ENCODE results near the gene ADAM10. TPM values are rescaled to one million over a fixed set of nuclear protein-coding genes. Genes with fewer than 3 reads are reported as not detected.

ADAM10 gene
- total RNA-seq, 2 donors from 2014 or later, result 85.3 to 93.0 TPM

DNA sequence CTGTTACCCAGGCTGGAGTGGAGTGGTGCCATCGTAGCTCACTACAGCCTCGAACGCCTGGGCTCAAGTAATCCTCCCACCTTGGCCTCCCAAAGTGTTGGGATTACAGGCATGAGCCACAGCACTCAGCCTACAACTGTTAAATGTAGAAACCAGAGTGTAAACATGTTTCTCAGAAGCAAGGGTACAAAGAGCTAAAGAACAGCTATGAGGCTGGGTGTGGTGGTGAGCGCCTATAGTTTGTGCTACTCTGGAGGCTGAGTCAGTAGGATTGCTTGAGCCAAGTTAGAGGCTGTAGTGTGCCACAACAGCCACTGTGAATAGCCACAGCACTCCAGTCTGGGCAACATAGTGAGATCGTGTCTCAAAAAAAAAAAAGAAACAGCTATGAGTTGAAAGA is 16.8 kb upstream of the ADAM10 start:
- Mint-ChIP-seq H3K27me3 (no peaks in the 10 kb centered on the region), H3K27ac (no peak overlapping the region), H3K4me1 (no peaks in the 10 kb centered on the region), H3K36me3 (ENCODE audit: low read depth) (no peaks in the 10 kb centered on the region), H3K4me3 (no peak overlapping the region), H3K9me3 (peaks cover 8% of the 10 kb centered on the region)
- no peak for ATAC-seq (replicated peaks)

GRCh38 chr15:58764468-58764867 is 15.0 kb upstream of the ADAM10 start:
- Mint-ChIP-seq H3K27me3 (no peaks in the 10 kb centered on the region), H3K9me3 (peaks cover 8% of the 10 kb centered on the region), H3K4me3 (no peak overlapping the region), H3K27ac (no peak overlapping the region), H3K4me1 (no peaks in the 10 kb centered on the region), H3K36me3 (ENCODE audit: low read depth) (no peaks in the 10 kb centered on the region)
- ATAC-seq (replicated peaks), result no peak

- ATAC-seq (replicated peaks), result no peak
- Mint-ChIP-seq H3K27ac (no peak overlapping the region), H3K4me3 (no peak overlapping the region), H3K36me3 (ENCODE audit: low read depth) (no peaks in the 10 kb centered on the region), H3K4me1 (no peaks in the 10 kb centered on the region), H3K27me3 (no peaks in the 10 kb centered on the region), H3K9me3 (peaks cover 8% of the 10 kb centered on the region)
Measured at GRCh38 chr15:58762731-58763130, 13.2 kb upstream of the ADAM10 start.

DNA sequence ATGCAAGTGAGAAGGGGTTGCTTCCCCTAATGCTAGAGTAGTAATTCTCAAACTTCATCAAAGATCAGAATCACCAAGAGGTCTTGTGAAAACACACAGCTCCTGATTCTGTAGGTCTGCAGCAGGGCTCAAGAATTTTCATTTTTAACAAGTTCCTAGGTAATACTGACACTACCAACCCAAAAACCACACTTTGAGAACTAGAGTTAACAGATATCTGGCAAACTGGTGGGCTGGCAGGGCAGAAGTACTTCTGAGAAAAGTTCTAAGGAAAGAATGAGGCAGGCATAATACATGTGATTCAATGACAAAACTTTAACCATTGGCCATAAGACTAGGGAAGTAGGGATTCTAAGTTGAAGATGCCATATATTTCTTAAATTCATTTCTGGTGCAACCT is 12.8 kb upstream of the ADAM10 start:
- no peak for ATAC-seq (replicated peaks)
- Mint-ChIP-seq H3K36me3 (ENCODE audit: low read depth) (no peaks in the 10 kb centered on the region), H3K27me3 (no peaks in the 10 kb centered on the region), H3K4me1 (no peaks in the 10 kb centered on the region), H3K9me3 (peaks cover 8% of the 10 kb centered on the region), H3K27ac (no peak overlapping the region), H3K4me3 (no peak overlapping the region)

- Mint-ChIP-seq H3K9me3 (peaks cover 5% of the 10 kb centered on the region), H3K36me3 (ENCODE audit: low read depth) (no peaks in the 10 kb centered on the region), H3K27ac (no peak overlapping the region), H3K27me3 (no peaks in the 10 kb centered on the region), H3K4me1 (no peaks in the 10 kb centered on the region), H3K4me3 (no peak overlapping the region)
- peak; percentile 38 for ATAC-seq (replicated peaks)
Measured at GRCh38 chr15:58761010-58761388, 11.5 kb upstream of the ADAM10 start.

- H3K27ac Mint-ChIP-seq, result no peak overlapping the region
Measured at GRCh38 chr15:58760385-58761009, 11.0 kb upstream of the ADAM10 start.

GRCh38 chr15:58758141-58758540 is 8.6 kb upstream of the ADAM10 start:
- no peak overlapping the region for H3K27ac Mint-ChIP-seq
- H3K27me3 Mint-ChIP-seq, result no peaks in the 10 kb centered on the region
- no peak overlapping the region for H3K4me3 Mint-ChIP-seq
- no peaks in the 10 kb centered on the region for H3K4me1 Mint-ChIP-seq
- H3K9me3 Mint-ChIP-seq, result no peaks in the 10 kb centered on the region
- ATAC-seq (replicated peaks), result peak; percentile 53
- no peaks in the 10 kb centered on the region for H3K36me3 Mint-ChIP-seq (ENCODE audit: low read depth)

More at GRCh38 chr15:58760385-58761009, 11.0 kb upstream of the ADAM10 start:
- Mint-ChIP-seq H3K4me1 (no peaks in the 10 kb centered on the region), H3K9me3 (peaks cover 5% of the 10 kb centered on the region), H3K4me3 (no peak overlapping the region), H3K27me3 (no peaks in the 10 kb centered on the region), H3K36me3 (ENCODE audit: low read depth) (no peaks in the 10 kb centered on the region)
- peak; percentile 39 for ATAC-seq (replicated peaks)

DNA sequence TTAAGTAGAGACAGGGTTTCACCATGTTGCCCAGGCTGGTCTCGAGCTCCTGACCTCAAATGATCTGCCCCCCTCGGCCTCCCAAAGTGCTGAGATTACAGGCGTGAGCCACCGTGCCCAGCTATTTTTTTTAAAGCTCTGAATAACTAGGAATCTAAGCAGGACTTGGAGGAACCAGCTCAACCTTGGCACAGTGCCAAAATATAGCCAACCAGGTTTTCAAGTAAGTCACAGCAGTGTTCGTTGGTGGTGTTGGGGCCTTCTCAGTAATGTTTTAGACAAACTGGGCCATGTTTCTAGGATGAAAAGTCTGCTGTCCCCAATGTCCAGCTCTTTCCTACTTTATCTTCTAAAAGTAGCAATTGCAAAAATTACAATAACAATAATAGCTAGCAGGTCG is 6.4 kb upstream of the ADAM10 start:
- H3K36me3 Mint-ChIP-seq (ENCODE audit: low read depth), result no peaks in the 10 kb centered on the region
- H3K27me3 Mint-ChIP-seq, result no peaks in the 10 kb centered on the region
- ATAC-seq (replicated peaks), result no peak
- no peak overlapping the region for H3K4me3 Mint-ChIP-seq
- no peak overlapping the region for H3K27ac Mint-ChIP-seq
- no peaks in the 10 kb centered on the region for H3K9me3 Mint-ChIP-seq
- H3K4me1 Mint-ChIP-seq, result no peaks in the 10 kb centered on the region

DNA sequence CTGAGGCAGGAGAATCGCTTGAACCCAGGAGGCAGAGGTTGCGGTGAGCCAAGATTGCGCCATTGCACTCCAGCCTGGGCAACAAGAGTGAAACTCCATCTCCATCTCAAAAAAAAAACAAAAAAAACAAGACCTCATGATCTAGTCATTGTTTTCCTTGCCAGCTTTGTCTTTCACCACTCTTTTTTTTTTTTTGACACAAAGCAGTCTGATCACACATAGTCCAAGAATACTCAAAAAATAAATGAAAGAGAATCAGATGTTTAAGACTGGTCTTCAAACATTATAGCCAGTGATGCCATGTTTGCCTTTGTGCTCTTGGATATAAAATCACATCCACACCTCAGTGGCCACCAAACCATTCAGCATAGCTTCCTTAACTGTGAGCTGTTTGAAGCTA is 5.8 kb upstream of the ADAM10 start:
- Mint-ChIP-seq H3K9me3 (no peaks in the 10 kb centered on the region), H3K4me1 (peaks cover 3% of the 10 kb centered on the region), H3K36me3 (ENCODE audit: low read depth) (no peaks in the 10 kb centered on the region), H3K27me3 (no peaks in the 10 kb centered on the region), H3K4me3 (no peak overlapping the region), H3K27ac (no peak overlapping the region)
- ATAC-seq (replicated peaks), result no peak

- Mint-ChIP-seq H3K4me1 (peaks cover 11% of the 10 kb centered on the region), H3K4me3 (no peak overlapping the region), H3K36me3 (ENCODE audit: low read depth) (peaks cover 12% of the 10 kb centered on the region), H3K27ac (no peak overlapping the region), H3K27me3 (no peaks in the 10 kb centered on the region), H3K9me3 (no peaks in the 10 kb centered on the region)
- no peak for ATAC-seq (replicated peaks)
Measured at GRCh38 chr15:58752716-58753115, 3.2 kb upstream of the ADAM10 start.

DNA sequence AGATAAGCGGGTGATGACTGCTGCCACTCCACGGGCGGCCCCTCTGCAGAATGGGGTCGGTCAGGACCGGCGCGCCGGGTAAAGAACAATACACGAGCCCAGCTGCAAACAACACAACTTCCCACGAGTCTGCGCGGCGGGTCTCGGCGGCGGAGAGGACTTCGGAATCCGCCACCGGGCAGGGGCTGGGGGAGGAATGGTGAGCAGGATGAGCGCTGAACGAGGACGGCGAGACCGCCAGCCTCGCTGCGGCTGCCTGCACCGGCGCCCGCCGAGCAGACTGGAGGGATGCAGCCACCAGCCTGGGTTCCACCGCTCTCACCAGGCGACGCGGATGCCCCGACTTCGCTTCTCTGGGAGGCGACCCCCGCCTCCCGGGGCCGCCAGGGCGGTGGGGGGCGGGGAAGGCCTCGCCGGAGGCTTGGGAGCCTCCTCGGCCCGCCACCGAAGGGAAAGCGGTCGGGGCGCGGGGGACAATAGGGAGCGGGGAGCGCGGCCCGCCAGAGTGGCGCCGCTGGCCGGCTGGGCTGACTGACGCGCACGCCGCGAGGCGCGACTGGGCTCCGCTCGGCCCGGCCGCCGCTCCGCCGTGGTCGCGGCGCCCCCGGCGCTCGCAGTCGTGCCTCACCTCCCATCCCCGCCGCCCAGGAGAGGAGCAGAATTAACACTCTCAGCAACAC is 515 bp downstream of the ADAM10 start:
- no peaks in the 10 kb centered on the region for H3K27me3 Mint-ChIP-seq
- H3K4me1 Mint-ChIP-seq, result peaks cover 22% of the 10 kb centered on the region
- no peaks in the 10 kb centered on the region for H3K9me3 Mint-ChIP-seq
- H3K36me3 Mint-ChIP-seq (ENCODE audit: low read depth), result peaks cover 12% of the 10 kb centered on the region
- peak; percentile 29 for ATAC-seq (replicated peaks)
- H3K27ac Mint-ChIP-seq, result peak overlapping the region; percentile 94
- peak overlapping the region; percentile 97 for H3K4me3 Mint-ChIP-seq

DNA sequence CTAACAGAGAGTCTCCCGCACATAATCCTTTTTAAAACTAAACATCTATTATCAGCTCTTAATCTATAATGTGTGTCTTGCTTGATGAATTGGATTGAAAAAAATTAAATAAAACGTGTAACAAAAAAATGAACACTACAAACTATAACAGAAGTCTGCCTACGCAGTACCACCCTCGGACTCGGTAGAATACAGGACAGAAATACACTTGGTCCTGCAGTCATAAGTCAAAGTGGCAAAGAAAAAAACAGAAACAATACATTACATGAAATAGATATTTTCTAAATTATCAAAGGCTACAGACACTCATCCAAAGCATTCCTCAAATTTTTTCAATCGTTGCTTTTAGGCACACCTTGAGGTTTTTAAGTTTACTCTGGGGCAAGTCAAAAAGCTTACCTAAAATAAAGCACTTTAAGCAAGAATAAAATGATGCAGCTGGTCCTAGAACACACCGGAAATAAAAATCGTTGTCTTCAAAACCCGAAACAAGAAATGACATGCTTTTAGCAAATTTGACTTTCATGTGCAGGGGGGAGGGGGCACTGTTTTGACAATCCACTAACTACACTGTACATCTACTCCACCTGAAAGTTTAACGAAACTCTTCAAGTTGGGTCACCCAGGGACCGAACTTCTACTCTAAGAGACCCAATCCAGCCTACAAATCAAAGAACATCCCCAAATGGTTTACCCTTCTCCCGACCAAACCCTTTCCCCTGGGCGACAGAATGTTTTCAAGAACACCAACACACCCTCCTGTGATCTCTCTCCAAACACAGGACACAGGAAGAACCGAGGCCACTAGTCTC is 1.3 kb downstream of the ADAM10 start:
- H3K27ac Mint-ChIP-seq, result peak overlapping the region; percentile 93
- peaks cover 12% of the 10 kb centered on the region for H3K36me3 Mint-ChIP-seq (ENCODE audit: low read depth)
- no peaks in the 10 kb centered on the region for H3K27me3 Mint-ChIP-seq
- peaks cover 22% of the 10 kb centered on the region for H3K4me1 Mint-ChIP-seq
- H3K9me3 Mint-ChIP-seq, result no peaks in the 10 kb centered on the region
- ATAC-seq (replicated peaks), result peak; percentile 4
- peak overlapping the region; percentile 97 for H3K4me3 Mint-ChIP-seq

DNA sequence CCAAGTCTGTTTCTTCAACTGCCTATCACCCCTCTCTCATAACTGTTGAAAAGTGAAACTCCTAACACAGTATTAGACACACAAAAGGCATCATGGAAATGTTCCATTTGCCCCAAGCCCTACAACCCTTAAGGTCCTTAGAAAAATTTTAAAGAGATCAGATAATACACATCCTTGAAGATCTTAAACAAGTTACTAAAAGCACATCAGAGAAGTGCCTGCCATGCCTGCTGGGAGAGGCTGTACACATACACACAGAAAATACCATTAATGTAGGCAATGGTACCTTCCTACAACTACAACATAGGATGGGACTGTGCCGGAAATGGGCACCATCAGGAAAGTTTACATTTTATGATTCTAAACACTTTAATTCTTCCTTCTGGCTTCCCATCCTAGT is 3.3 kb downstream of the ADAM10 start:
- H3K9me3 Mint-ChIP-seq, result no peaks in the 10 kb centered on the region
- H3K27ac Mint-ChIP-seq, result no peak overlapping the region
- no peak for ATAC-seq (replicated peaks)
- peak overlapping the region; percentile 46 for H3K4me3 Mint-ChIP-seq
- no peaks in the 10 kb centered on the region for H3K27me3 Mint-ChIP-seq
- peaks cover 12% of the 10 kb centered on the region for H3K36me3 Mint-ChIP-seq (ENCODE audit: low read depth)
- peaks cover 29% of the 10 kb centered on the region for H3K4me1 Mint-ChIP-seq

- H3K4me3 Mint-ChIP-seq, result no peak overlapping the region
- no peaks in the 10 kb centered on the region for H3K9me3 Mint-ChIP-seq
- H3K27me3 Mint-ChIP-seq, result no peaks in the 10 kb centered on the region
- H3K27ac Mint-ChIP-seq, result no peak overlapping the region
- H3K4me1 Mint-ChIP-seq, result peaks cover 34% of the 10 kb centered on the region
- ATAC-seq (replicated peaks), result no peak
- peaks cover 3% of the 10 kb centered on the region for H3K36me3 Mint-ChIP-seq (ENCODE audit: low read depth)
Measured at GRCh38 chr15:58742819-58743502, 6.5 kb downstream of the ADAM10 start.

Measured in activated T-helper 17 cell treated with anti-CD3 and anti-CD28 coated beads, Interleukin-2, amount 50 U/mL, for 72 hours (primary cell).